Nephron progenitor cell (in vitro differentiated cells): ENCODE data around the gene PRKAA2.

Experiments used
- DNase-seq: peaks from one replicate; pipeline ENCODE4 v3.0.0; 2021
- H3K27ac Mint-ChIP-seq: 2 replicates; pipeline ENCODE4 v1.8.0; 2021; ENCODE audit warnings: mild to moderate bottlenecking, moderate library complexity, mixed read lengths
- H3K27me3 Mint-ChIP-seq: 2 replicates; pipeline ENCODE4 v1.8.0; 2021; ENCODE audit warnings: mild to moderate bottlenecking, low read depth, mixed read lengths; ENCODE audit not compliant: poor library complexity
- H3K36me3 Mint-ChIP-seq: 2 replicates; pipeline ENCODE4 v1.8.0; 2021; ENCODE audit warnings: low read depth, mixed read lengths
- H3K4me1 Mint-ChIP-seq: 2 replicates; pipeline ENCODE4 v1.8.0; 2021; ENCODE audit warnings: mixed read lengths
- H3K4me3 Mint-ChIP-seq: 2 replicates; pipeline ENCODE4 v1.8.0; 2021; ENCODE audit warnings: mild to moderate bottlenecking, moderate library complexity, mixed read lengths
- H3K9me3 Mint-ChIP-seq: 2 replicates; pipeline ENCODE4 v1.8.0; 2021; ENCODE audit warnings: mild to moderate bottlenecking, moderate library complexity, mixed read lengths
- CTCF ChIP-seq: fragments of 200-600 bp; sonication (generic); IDR thresholded peaks from 2 replicates; pipeline ENCODE4 v1.5.0; 2021; ENCODE audit warnings: antibody characterized with exemption

PRKAA2 gene

DNA sequence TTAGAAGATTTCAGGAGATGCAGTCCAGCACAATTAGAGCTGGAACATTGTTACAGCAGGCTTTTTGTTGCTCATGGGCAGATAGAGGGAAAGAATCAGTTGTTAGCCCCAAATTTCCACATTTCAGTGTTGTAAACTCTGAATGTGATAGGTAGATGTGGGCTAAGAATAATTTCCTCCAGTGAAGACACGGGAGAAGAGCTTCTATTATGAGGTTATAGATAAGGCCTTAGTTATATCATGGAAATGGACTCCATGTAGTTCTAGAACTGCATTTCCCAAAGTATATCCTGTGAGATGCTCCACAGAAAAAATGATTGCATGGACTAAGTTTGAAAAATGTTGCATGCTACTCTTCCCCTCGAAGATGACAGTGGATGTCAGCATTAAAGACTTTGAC, 64.9 kb downstream of the PRKAA2 start:
- peaks cover 31% of the 10 kb centered on the region for H3K36me3 Mint-ChIP-seq
- H3K27me3 Mint-ChIP-seq, result no peaks in the 10 kb centered on the region
- H3K4me1 Mint-ChIP-seq, result no peaks in the 10 kb centered on the region
- no peak for TF ChIP-seq CTCF
- no peak overlapping the region for H3K27ac Mint-ChIP-seq
- no peak for DNase-seq
- peaks cover under 1% of the 10 kb centered on the region for H3K9me3 Mint-ChIP-seq
- H3K4me3 Mint-ChIP-seq, result no peak overlapping the region

- Mint-ChIP-seq H3K27me3 (no peaks in the 10 kb centered on the region), H3K36me3 (peaks cover 27% of the 10 kb centered on the region), H3K27ac (no peak overlapping the region), H3K4me3 (no peak overlapping the region), H3K4me1 (no peaks in the 10 kb centered on the region), H3K9me3 (no peaks in the 10 kb centered on the region)
- DNase-seq, result no peak
- no peak for TF ChIP-seq CTCF
These were observed 65.5 kb downstream of the PRKAA2 start for GRCh38 chr1:56710646-56711045.

DNA sequence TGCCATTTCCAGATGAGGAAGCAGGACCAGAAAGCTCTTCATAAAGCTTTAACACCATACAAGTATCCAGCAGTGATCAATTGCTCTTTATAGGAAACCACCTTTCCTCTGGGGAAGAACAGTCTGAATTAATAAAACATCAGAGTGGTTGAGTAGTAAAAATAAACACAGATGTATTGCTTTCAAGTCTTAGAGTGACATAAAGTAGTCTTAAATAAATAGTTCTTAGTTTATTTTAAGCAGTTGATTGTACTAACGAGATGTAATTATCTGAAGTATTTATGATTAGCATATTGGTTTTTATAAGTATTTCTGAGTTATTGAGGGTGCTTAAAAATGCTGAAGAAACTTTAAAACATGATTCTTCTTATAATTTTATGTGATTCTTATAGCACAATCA, 67.0 kb downstream of the PRKAA2 start:
- no peaks in the 10 kb centered on the region for H3K9me3 Mint-ChIP-seq
- no peak overlapping the region for H3K27ac Mint-ChIP-seq

GRCh38 chr1:56713112-56713511, 68.0 kb downstream of the PRKAA2 start:
- peaks cover 4% of the 10 kb centered on the region for H3K36me3 Mint-ChIP-seq
- H3K4me3 Mint-ChIP-seq, result no peak overlapping the region
- no peak for TF ChIP-seq CTCF
- H3K27ac Mint-ChIP-seq, result no peak overlapping the region
- H3K27me3 Mint-ChIP-seq, result no peaks in the 10 kb centered on the region
- no peak for DNase-seq
- no peaks in the 10 kb centered on the region for H3K4me1 Mint-ChIP-seq
- H3K9me3 Mint-ChIP-seq, result no peaks in the 10 kb centered on the region

More for the DNA sequence above, 67.0 kb downstream of the PRKAA2 start:
- H3K4me3 Mint-ChIP-seq, result no peak overlapping the region
- H3K36me3 Mint-ChIP-seq, result peaks cover 12% of the 10 kb centered on the region
- no peaks in the 10 kb centered on the region for H3K27me3 Mint-ChIP-seq
- DNase-seq, result no peak
- TF ChIP-seq CTCF, result no peak
- H3K4me1 Mint-ChIP-seq, result no peaks in the 10 kb centered on the region

- no peak for TF ChIP-seq CTCF
- Mint-ChIP-seq H3K27ac (no peak overlapping the region), H3K4me3 (no peak overlapping the region), H3K9me3 (no peaks in the 10 kb centered on the region), H3K4me1 (no peaks in the 10 kb centered on the region), H3K27me3 (no peaks in the 10 kb centered on the region), H3K36me3 (no peaks in the 10 kb centered on the region)
- no peak for DNase-seq
These were observed 70.0 kb downstream of the PRKAA2 start for GRCh38 chr1:56715156-56715555.

- Mint-ChIP-seq H3K4me3 (no peak overlapping the region), H3K36me3 (no peaks in the 10 kb centered on the region), H3K27ac (no peak overlapping the region), H3K9me3 (no peaks in the 10 kb centered on the region), H3K27me3 (no peaks in the 10 kb centered on the region), H3K4me1 (no peaks in the 10 kb centered on the region)
- no peak for DNase-seq
- no peak for TF ChIP-seq CTCF
These were observed 74.1 kb downstream of the PRKAA2 start for GRCh38 chr1:56719171-56719570.
